CD8-positive, alpha-beta memory T cell (primary cell): ENCODE measurements around the gene TRIM7. TPM values are rescaled to one million over a fixed set of nuclear protein-coding genes. Genes with fewer than 3 reads are reported as not detected.
A peak's percentile ranks its signal among the peaks of the same experiment; 100 is the strongest.

Experiments used
- CTCF ChIA-PET: fragments of 350-600 bp; sonication (Branson Sonifier 250); formaldehyde crosslinking; loops from one replicate; lab custom pipeline; 2021; ENCODE audit warnings: antibody characterized with exemption; lab: Charles Lee
- POLR2A ChIA-PET: fragments of 350-600 bp; sonication (Branson Sonifier 250); formaldehyde crosslinking; loops from one replicate; lab custom pipeline; 2021; ENCODE audit warnings: antibody characterized with exemption; lab: Charles Lee
- DNase-seq, 5 donors: peaks; one replicate each; pipeline versions ENCODE4 v3.0.0 to v3.0.0-alpha.2; 2020 to 2022; ENCODE audit warnings: mixed read lengths in 1 of 5
- H3K27ac ChIP-seq: one replicate; pipeline ENCODE4 v1.7.0; 2013; ENCODE audit warnings: low read depth, mild to moderate bottlenecking, low read length, moderate library complexity
- H3K27me3 ChIP-seq: 2 replicates; pipeline ENCODE4 v1.7.0; 2013; ENCODE audit warnings: low read length, mild to moderate bottlenecking; ENCODE audit not compliant: insufficient read depth, poor library complexity, severe bottlenecking
- H3K36me3 ChIP-seq: 2 replicates; pipeline ENCODE4 v1.7.0; 2013; ENCODE audit warnings: mild to moderate bottlenecking, low read length, moderate library complexity; ENCODE audit not compliant: insufficient read depth
- H3K4me1 ChIP-seq: 2 replicates; pipeline ENCODE4 v1.7.0; 2013; ENCODE audit warnings: mild to moderate bottlenecking, low read length, moderate library complexity; ENCODE audit not compliant: insufficient read depth
- H3K4me3 ChIP-seq: 2 replicates; pipeline ENCODE4 v1.7.0; 2013; ENCODE audit warnings: mild to moderate bottlenecking, low read length
- H3K9me3 ChIP-seq: 2 replicates; pipeline ENCODE4 v1.7.0; 2013; ENCODE audit warnings: mild to moderate bottlenecking, low read length
- H3K27ac Mint-ChIP-seq, 8 donors: one replicate each; pipeline ENCODE4 v1.8.0; 2020 to 2021; ENCODE audit warnings: mixed read lengths in 8 of 8, mild to moderate bottlenecking in 6 of 8, inconsistent platforms in 3 of 8, moderate library complexity in 3 of 8
- H3K27me3 Mint-ChIP-seq, 2 donors: one replicate each; pipeline ENCODE4 v1.8.0; 2020 to 2021; ENCODE audit warnings: mixed read lengths in 2 of 2, mild to moderate bottlenecking in 1 of 2, moderate library complexity in 1 of 2
- H3K36me3 Mint-ChIP-seq, 3 donors: one replicate each; pipeline ENCODE4 v1.8.0; 2020 to 2021; ENCODE audit warnings: mixed read lengths in 3 of 3, inconsistent platforms in 1 of 3, mild to moderate bottlenecking in 1 of 3
- H3K4me1 Mint-ChIP-seq, 3 donors: one replicate each; pipeline ENCODE4 v1.8.0; 2020 to 2021; ENCODE audit warnings: mixed read lengths in 3 of 3, inconsistent platforms in 1 of 3, mild to moderate bottlenecking in 1 of 3
- H3K4me3 Mint-ChIP-seq, 7 donors: one replicate each; pipeline ENCODE4 v1.8.0; 2020 to 2021; ENCODE audit warnings: mixed read lengths in 7 of 7, mild to moderate bottlenecking in 6 of 7, moderate library complexity in 4 of 7, inconsistent platforms in 2 of 7
- H3K9me3 Mint-ChIP-seq, 5 donors: one replicate each; pipeline ENCODE4 v1.8.0; 2020 to 2022; ENCODE audit warnings: mixed read lengths in 5 of 5, mild to moderate bottlenecking in 3 of 5, moderate library complexity in 2 of 5, inconsistent platforms in 1 of 5
- polyA plus RNA-seq: library from polyadenylated mRNA; unstranded; fragments of 300-500 nt; fragmentation: Illumina TruSeq; gene quantifications from one replicate; pipeline ENCODE4 v1.2.3, GENCODE V29; 2021
- total RNA-seq, 2 experiments: library from RNA; stranded (reverse); gene quantifications; one replicate each; pipeline ENCODE4 v1.2.3, GENCODE V29; 2021

TRIM7 gene
- total and polyA plus RNA-seq, 3 experiments from 2014 or later: 0.74 to 2.3 (median 2.2) TPM

GRCh38 chr5:181187500-181188213, 17.3 kb downstream of the TRIM7 start:
- Histone ChIP-seq H3K27me3 (no peaks in the 10 kb centered on the region), H3K4me3 (peak overlapping the region; percentile 11), H3K36me3 (no peaks in the 10 kb centered on the region), H3K4me1 (peaks cover 9% of the 10 kb centered on the region), H3K9me3 (no peaks in the 10 kb centered on the region), H3K27ac (peak overlapping the region; percentile 83)
- peak overlapping the region; percentile 94 to 100 (median 97) for H3K4me3 Mint-ChIP-seq
- H3K36me3 Mint-ChIP-seq: peaks cover 0 to 36% (median 0%) of the 10 kb centered on the region in 3 donors
- peaks cover 45 to 66% (median 57%) of the 10 kb centered on the region in 3 donors for H3K4me1 Mint-ChIP-seq
- H3K27ac Mint-ChIP-seq: peak overlapping the region; percentile 92 to 100 (median 96)
- CTCF ChIA-PET: interaction anchor here (1.1 to 11.3 kb wide), 4 partner anchors 20 to 47 kb away, joined by 4 to 164 read pairs (median 22); partner anchors contain the start of genes TRIM41 and TRIM7
- peaks cover 0 to 39% of the 10 kb centered on the region in 2 donors for H3K27me3 Mint-ChIP-seq
- DNase-seq: peak in 4 of 5 donors; percentile 22 to 68 (median 46)
- POLR2A ChIA-PET: interaction anchor here (0.7 to 6.3 kb wide), 7 partner anchors 18 to 357 kb away, joined by 3 to 168 read pairs (median 30); partner anchors contain the start of genes RACK1, TRIM41, TRIM52 and TRIM7
- H3K9me3 Mint-ChIP-seq: peaks cover 0 to 18% (median 12%) of the 10 kb centered on the region in 5 donors

GRCh38 chr5:181186986-181187499, 18.0 kb downstream of the TRIM7 start:
- no peak for DNase-seq
- Mint-ChIP-seq H3K27ac (peak overlapping the region; percentile 26 to 100 (median 82)), H3K27me3 (peaks cover 0 to 38% of the 10 kb centered on the region in 2 donors), H3K4me3 (peak overlapping the region in 5 of 7 donors; percentile 38 to 100 (median 97)), H3K36me3 (peaks cover 0 to 34% (median 0%) of the 10 kb centered on the region in 3 donors), H3K4me1 (peaks cover 45 to 66% (median 57%) of the 10 kb centered on the region in 3 donors), H3K9me3 (peaks cover 0 to 18% (median 12%) of the 10 kb centered on the region in 5 donors)
- ChIA-PET POLR2A (interaction anchor here (5.3 kb wide), 1 partner anchor 74 kb away, joined by 118 read pairs; the partner anchor contains the start of gene TRIM52), CTCF (interaction anchor here (1.2 to 11.3 kb wide), 3 partner anchors 21 to 36 kb away, joined by 3 to 164 read pairs (median 40); partner anchors contain the start of genes TRIM41 and TRIM7)
- H3K9me3 ChIP-seq: no peaks in the 10 kb centered on the region
- H3K36me3 ChIP-seq: no peaks in the 10 kb centered on the region
- H3K27ac ChIP-seq: peak overlapping the region; percentile 83
- H3K4me1 ChIP-seq: peaks cover 4% of the 10 kb centered on the region
- no peaks in the 10 kb centered on the region for H3K27me3 ChIP-seq
- peak overlapping the region; percentile 11 for H3K4me3 ChIP-seq

GRCh38 chr5:181186022-181186421, 19.0 kb downstream of the TRIM7 start:
- Mint-ChIP-seq H3K36me3 (peaks cover 0 to 25% (median 0%) of the 10 kb centered on the region in 3 donors), H3K27ac (peak overlapping the region in 5 of 8 donors; percentile 5 to 100 (median 62)), H3K9me3 (peaks cover 0 to 12% (median 8%) of the 10 kb centered on the region in 5 donors), H3K27me3 (peaks cover 0 to 29% of the 10 kb centered on the region in 2 donors), H3K4me1 (peaks cover 44 to 59% (median 55%) of the 10 kb centered on the region in 3 donors), H3K4me3 (peak overlapping the region in 4 of 7 donors; percentile 34 to 100 (median 42))
- ChIA-PET POLR2A (no interaction called here), CTCF (interaction anchor here (1.2 to 2.2 kb wide), 4 partner anchors 12 to 30 kb away, joined by 3 to 19 read pairs (median 4); no protein-coding TSS in a partner anchor)
- Histone ChIP-seq H3K27ac (no peak overlapping the region), H3K4me3 (no peak overlapping the region), H3K9me3 (no peaks in the 10 kb centered on the region), H3K27me3 (no peaks in the 10 kb centered on the region), H3K4me1 (peaks cover 4% of the 10 kb centered on the region), H3K36me3 (no peaks in the 10 kb centered on the region)
- no peak for DNase-seq

- Histone ChIP-seq H3K4me3 (no peak overlapping the region), H3K27me3 (no peaks in the 10 kb centered on the region), H3K27ac (no peak overlapping the region), H3K9me3 (no peaks in the 10 kb centered on the region), H3K4me1 (peaks cover 4% of the 10 kb centered on the region), H3K36me3 (no peaks in the 10 kb centered on the region)
- Mint-ChIP-seq H3K4me3 (peak overlapping the region in 6 of 7 donors; percentile 29 to 83 (median 38)), H3K27me3 (peaks cover 0 to 28% of the 10 kb centered on the region in 2 donors), H3K36me3 (peaks cover 0 to 24% (median 0%) of the 10 kb centered on the region in 3 donors), H3K27ac (peak overlapping the region in 4 of 8 donors; percentile 34 to 100 (median 64)), H3K4me1 (peaks cover 43 to 58% (median 54%) of the 10 kb centered on the region in 3 donors), H3K9me3 (peaks cover 0 to 12% (median 8%) of the 10 kb centered on the region in 5 donors)
- CTCF ChIA-PET: interaction anchor here (1.1 to 2.5 kb wide), 12 partner anchors 12 to 76 kb away, joined by 3 to 19 read pairs (median 6); partner anchors contain the start of genes TRIM41 and TRIM52
- POLR2A ChIA-PET: interaction anchor here (1.3 to 2.3 kb wide), 4 partner anchors 12 to 76 kb away, joined by 4 to 20 read pairs (median 8); partner anchors contain the start of genes RACK1 and TRIM52
- DNase-seq: no peak
Measured at GRCh38 chr5:181185560-181185959, 19.4 kb downstream of the TRIM7 start.

- Histone ChIP-seq H3K27me3 (no peaks in the 10 kb centered on the region), H3K4me1 (peaks cover 4% of the 10 kb centered on the region), H3K27ac (peak overlapping the region; percentile 59), H3K4me3 (peak overlapping the region; percentile 64), H3K36me3 (no peaks in the 10 kb centered on the region), H3K9me3 (no peaks in the 10 kb centered on the region)
- Mint-ChIP-seq H3K27ac (peak overlapping the region in 6 of 8 donors; percentile 15 to 97 (median 90)), H3K36me3 (peaks cover 0 to 17% (median 0%) of the 10 kb centered on the region in 3 donors), H3K4me3 (peak overlapping the region; percentile 85 to 95 (median 91)), H3K9me3 (peaks cover 0 to 12% (median 8%) of the 10 kb centered on the region in 5 donors), H3K27me3 (peaks cover 0 to 26% of the 10 kb centered on the region in 2 donors), H3K4me1 (peaks cover 43 to 58% (median 54%) of the 10 kb centered on the region in 3 donors)
- no peak for DNase-seq
- ChIA-PET POLR2A (interaction anchor here (1.3 to 2.3 kb wide), 5 partner anchors 11 to 76 kb away, joined by 4 to 20 read pairs (median 10); partner anchors contain the start of genes RACK1, TRIM41 and TRIM52), CTCF (interaction anchor here (0.6 to 2.9 kb wide), 17 partner anchors 8 to 354 kb away, joined by 3 to 19 read pairs (median 5); partner anchors contain the start of genes RACK1, TRIM41, TRIM52 and TRIM7)
Measured at GRCh38 chr5:181184845-181185216, 20.2 kb downstream of the TRIM7 start.

- Mint-ChIP-seq H3K4me1 (peaks cover 32 to 44% (median 43%) of the 10 kb centered on the region in 3 donors), H3K36me3 (peaks cover 0 to 2% (median 0%) of the 10 kb centered on the region in 3 donors), H3K27ac (peak overlapping the region in 7 of 8 donors; percentile 84 to 98 (median 91)), H3K4me3 (peak overlapping the region; percentile 63 to 88 (median 85)), H3K9me3 (peaks cover 0 to 2% (median 0%) of the 10 kb centered on the region in 5 donors), H3K27me3 (peaks cover 0 to 6% of the 10 kb centered on the region in 2 donors)
- ChIA-PET POLR2A (interaction anchor here (1.5 kb wide), 1 partner anchor 9 kb away, joined by 4 read pairs; no protein-coding TSS in a partner anchor), CTCF (interaction anchor here (2.9 kb wide), 1 partner anchor 10 kb away, joined by 6 read pairs; no protein-coding TSS in a partner anchor)
- Histone ChIP-seq H3K4me3 (no peak overlapping the region), H3K27ac (no peak overlapping the region), H3K36me3 (no peaks in the 10 kb centered on the region), H3K27me3 (no peaks in the 10 kb centered on the region), H3K9me3 (no peaks in the 10 kb centered on the region), H3K4me1 (peaks cover 4% of the 10 kb centered on the region)
- DNase-seq: no peak
Measured at GRCh38 chr5:181182651-181183050, 22.3 kb downstream of the TRIM7 start.
